ELR (cell line): ENCODE results near the gene CNIH3.
"Not testable (repeated sequence)": the region's sequence is repeated elsewhere in the genome, so short reads cannot be mapped to it uniquely, and the experiment has no call there.

Experiments used
- DNase-seq: peaks from one replicate; pipeline ENCODE4 v3.0.0-alpha.2; 2015; ENCODE audit warnings: low read depth

Gene CNIH3

DNA sequence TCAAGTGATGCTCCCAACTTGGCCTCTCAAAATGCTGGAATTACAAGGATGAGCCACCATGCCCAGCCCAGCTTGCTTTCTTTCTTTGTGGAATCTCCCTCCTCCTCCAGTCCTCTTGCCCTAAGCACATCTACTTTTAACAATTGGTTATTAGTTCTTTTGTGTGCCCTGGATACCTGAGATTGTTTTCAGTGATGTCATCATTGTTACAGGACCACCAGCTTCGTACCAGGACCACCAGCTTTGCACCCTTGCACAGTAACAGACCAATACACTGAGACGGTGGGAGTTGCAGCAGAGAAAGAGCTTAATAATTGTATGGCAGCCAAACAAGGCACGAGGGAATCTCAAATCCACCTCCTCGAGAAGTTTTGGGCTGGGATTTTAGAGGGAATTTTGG is 71.3 kb downstream of the CNIH3 start:
- no peak for DNase-seq

DNA sequence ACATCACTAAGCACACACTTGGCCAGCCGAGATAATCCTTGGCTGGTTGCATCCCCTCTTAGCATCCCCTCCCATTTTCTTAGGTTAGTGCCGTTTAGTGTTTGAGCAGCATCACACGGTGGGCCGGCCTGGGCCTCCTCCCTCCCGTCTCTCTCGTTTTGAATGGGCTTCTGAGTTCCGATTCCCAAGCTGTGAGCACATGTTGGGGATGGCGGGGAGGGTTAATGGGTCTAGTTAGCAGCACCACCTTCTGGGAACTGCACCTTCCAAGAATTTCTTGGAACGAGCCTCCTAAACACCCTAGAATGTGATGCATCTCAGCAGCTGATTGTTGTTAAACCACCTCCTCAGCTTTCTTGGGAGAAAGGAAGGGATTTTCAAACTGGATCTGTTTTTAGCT is 73.3 kb downstream of the CNIH3 start:
- no peak for DNase-seq

DNA sequence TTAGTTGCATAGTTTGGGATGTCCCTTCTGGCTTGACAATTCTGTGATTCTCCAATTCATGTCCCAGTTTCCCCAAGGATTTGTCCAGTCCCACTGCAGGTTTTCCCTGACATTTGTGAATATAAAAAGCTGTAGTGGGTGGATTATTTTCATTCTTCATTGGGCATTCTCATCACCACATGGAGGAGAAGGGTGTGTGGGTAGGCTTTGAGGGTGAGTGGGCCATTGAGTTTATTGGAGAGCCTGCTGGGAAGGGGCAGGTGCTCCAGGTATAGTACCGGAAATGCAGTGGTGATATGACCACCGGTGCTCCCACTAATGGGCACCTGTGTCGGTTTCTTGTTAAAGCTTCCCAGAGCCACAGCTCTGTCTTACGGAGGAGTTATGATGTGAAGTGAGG is 74.5 kb downstream of the CNIH3 start:
- DNase-seq, result no peak

DNA sequence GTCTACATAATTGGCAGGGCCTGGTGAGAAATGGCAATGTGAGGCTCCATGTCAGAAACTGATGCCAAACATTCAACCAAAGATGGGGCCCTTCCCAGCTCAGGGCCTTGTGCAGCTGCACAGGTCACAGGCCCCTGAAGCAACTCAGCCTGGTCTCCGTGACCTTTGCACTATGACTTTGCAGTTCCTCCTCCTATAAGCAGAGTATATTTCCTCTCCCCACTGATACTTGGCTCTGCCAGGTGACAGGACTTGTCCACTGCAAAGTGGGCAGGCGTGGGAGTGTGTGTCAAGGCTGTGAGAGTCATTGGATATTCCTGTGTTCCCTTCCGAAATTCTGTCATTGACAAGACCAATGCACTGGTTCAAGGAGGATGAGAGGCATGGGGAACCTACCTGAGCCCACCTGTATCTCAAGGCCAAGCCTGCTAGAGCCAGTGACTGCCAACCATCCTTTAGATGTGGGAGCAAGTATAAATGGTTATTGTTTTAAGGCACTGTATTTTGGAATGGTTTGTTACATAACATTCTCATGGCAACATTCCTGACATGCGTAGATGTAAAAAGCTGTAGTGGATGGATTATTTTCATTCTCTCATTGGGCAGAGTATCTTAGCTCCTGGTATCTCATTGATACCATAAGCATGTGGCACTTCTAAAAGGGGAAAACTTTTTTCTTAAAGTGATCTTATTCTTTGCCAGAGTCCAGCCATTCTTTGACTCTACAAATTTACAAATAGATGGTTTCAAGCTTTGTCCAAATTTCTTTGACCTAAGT is 75.2 kb downstream of the CNIH3 start:
- DNase-seq, result no peak

DNA sequence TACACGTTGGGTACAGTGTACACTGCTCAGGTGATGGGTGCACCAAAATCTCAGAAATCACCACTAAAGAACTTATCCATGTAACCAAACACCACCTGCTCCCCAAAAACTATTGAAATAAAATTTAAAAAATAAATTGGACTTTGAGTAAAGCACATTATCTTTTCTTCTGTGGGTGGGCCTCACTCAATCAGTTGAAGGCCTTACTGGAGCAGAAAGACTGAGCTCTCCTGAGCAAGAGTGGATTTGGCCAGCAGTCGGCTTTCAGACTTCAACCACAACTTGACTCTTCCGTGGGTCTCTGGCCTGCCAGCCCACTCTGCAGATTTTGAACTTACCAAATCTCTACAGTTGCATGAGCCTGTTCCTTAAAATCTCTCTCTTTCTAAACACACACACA is 78.9 kb downstream of the CNIH3 start:
- DNase-seq, result no peak

DNA sequence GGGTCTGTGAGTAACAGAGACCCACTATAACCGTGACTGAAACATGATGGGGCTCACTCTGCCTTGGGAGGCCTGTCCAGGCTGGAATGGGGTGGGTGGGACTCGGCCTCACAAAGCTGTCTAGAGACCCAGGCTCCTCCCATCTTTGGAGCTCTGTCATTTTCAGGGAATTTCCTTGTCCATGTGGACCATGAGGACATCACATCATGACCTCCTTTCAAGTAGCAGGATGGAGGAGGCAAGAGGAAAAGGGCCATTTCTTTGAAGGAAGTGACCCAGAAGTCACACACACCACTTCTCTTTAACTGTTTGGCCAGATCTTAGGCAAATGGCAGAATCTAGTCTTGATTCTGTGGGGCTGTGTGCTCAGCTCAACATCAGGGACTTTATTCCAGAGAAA is 79.9 kb downstream of the CNIH3 start:
- DNase-seq, result no peak

DNA sequence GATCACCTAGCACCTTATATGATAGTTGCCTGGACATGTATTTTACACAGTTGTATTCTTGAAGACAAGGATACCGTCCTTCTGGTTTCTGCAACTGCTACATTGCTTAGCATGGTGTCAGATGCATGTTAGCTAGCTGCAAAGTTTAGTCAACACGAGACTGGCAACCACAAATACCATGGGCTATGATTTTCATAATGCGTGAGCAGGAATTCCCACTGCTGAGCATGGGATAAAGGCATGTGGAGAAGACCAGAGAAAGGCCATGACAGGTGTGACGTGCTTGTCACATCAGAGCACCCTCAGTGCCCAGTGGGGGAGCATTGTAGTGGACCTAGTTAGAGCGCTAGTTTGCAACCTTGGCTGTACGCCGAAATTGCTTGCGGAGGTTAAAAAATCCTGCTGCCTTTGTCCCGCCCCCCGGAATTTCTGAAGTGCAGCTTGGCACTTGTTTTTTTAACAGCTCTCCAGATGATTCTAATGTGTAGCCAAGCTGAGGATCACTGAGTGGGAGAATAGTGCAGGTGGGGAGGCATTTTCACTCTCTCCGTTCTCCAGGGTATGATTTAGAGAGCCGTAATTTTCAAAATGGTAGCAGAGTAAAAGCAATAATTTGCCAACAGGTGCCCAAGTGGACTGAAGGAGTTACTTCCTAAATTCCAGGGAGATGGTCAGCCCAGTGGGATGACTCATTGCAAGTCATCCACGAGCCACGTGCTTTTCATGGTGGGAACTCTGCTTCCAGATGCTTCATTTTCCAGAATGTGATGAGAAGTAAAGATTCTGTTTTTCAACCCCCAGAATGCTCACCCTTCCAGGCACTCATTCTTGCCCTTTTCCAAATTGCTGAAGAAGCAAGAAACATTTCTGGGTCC is 81.0 kb downstream of the CNIH3 start:
- peak; percentile 79 for DNase-seq

DNA sequence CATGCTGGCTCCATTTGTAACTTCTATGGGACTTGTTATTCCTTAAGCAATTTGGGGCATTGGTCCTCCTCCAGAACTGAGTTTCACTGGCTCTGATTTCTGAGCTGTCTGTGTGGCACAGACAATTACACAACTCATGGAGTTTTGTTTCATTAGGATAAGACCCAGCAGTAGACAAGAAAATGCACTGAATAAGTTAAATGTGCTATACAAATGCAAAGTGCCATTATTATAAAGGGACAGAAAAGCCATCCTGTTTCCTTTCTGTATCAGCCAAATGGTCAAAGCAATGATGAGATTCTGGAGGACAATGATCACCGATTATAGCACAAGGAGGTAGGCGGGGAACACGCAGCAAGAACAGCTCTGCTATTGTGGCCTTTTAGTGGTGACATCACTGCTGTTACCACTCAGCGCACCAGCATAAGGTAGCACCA is 81.9 kb downstream of the CNIH3 start:
- DNase-seq, result no peak

DNA sequence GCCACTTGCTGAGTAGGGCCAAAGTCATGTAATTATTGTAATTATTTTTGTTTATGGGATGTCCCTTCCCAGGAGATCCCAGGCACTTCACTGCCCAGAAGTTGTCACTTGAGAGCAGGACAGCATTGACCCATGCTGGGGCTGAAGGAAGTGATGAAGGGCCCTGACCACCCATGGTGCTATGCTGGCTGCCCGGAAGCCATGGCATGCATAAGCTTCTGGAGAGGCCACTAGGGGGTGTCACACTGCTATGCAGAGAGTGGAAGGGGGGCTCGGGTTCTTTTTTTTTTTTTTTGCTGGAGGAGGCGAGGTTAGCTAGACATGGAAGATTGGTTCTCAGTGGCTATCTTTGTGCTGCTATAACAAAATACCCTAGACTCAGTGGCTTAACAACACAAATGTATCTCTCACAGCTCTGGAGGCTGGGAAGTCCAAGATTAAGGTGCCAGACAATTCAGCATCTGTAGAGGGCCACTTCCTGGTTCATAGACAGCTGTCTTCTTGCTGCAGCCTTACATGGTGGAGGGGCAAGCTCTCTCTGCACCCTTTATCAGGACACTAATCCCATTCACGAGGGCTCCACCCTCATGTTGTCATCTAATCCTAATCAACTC is 84.9 kb downstream of the CNIH3 start:
- peak; percentile 61 for DNase-seq

DNA sequence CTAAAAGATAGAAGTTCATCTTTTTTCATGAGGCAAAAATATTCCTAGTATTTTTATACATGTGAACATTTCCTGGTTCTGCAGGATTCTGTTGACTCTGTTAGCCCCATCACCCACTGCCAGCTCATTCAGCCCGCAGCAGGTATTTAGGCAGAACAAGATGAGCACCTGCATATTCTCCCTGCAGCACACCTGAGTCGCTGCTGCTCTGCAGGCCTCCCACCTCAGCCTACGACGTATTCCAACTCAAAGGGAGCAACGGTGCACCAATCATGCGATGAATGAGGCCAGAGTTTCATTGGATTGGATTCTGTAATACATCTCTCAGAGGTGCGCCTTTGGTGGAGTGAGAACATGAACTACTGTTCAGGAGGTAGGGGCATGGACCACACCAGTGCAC is 87.6 kb downstream of the CNIH3 start:
- no peak for DNase-seq

DNA sequence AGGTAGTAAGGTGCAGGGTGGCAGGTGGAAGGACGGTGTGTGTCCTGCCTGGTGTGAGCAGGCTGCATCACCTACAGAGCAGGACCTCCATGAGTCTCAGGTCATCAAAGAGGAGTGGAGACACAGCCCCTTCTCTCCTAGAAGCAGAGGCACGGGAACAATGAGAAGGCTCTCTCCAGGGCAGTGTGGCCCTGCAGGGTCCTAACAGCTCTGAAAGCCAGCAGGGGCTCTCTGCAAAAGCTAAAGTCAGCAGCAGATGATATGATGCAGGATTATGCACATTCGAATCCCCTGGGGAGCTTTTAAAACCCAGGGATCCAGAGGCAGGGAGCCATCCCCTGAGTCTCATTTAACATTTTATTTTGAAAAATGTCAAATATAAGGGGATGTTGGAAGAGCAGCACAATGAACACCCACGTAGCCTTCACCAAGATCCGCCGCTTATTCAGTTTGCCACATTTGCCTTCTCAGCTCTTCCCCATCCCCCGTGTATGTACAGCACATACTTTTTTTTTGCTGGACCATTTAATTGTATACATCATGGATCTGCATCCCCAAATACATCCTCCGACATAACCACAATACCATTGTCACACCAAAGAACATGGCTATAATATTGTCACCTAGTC is 88.1 kb downstream of the CNIH3 start:
- no peak for DNase-seq

DNA sequence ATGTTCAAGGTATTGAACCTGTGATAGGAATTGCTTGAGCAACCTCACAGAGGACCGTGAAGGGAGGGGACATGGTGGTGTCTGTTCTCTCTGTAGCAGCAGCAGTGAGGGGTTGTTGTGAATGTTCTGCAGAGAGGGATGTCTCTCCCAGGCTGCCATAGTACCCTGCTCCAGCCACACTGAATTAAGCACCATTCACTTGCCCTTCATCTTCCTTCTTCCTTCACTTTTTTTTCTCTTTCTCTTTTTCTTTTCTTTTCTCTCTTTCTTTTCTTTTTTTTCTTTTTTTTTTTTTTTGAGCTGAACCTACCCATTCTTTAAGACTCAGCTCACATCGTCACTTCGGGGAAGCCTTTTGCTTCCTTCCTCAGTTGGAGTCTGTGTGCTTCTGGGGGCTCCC is 89.5 kb downstream of the CNIH3 start:
- no peak for DNase-seq

DNA sequence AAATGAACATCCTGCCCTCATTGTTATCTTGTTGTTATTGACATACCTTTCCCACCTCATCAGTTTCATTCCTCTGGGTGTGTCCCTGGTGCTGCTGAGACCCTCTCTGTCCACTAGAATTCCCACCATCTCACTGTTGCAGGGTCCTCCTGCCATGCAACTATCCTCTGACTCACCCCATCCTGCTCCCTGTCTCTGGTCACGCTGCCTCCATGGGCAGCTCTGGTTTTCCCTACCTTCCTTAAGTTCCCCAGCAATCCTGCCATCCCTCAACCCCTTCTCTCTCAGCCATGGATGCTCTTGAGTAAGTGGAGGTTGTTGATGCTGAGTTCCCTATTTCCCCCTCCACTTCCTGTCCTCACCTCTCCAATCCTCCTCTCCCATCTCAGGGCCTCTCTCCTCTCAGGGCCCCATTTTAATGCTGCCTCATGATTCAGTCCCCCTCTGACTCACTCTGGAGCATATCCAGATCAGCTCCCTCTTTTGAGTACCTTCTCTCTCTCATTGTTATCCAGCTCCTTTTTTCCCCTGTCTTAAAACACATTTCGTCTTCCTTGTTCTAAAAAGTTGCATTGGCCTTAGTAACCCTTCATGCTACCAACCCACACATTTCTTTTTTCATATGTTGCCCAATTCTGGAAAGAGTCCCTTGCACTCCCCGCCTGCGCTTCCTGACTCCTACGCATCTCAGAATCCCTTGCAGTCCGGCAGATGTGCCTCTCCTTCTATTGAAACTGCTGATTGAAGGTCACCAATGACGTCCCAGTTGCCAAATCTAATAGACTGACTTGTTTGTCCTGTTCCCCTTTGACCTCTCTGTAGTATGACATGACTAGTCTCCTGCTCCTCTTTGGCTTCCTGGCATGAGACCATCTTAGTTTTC is 92.0 kb downstream of the CNIH3 start:
- peak; percentile 84 for DNase-seq

DNA sequence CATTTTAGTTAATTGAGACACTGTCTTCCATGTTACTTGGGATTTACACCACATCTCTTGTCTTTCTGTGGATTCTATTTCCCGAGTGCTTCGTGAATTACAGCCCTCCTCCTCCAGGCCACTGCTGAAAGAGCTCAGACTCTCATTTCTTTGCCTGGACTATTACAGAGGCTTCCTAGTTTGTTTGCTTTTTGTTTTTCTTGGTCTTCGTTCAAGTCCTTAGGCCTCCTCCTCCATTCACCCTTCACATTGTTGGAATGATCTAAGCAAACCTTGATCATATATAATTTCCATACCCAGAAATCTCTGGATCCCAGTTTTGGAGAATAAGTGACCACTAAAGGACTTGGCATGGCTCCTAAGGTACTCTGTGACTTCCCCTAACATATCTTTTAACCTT is 94.1 kb downstream of the CNIH3 start:
- DNase-seq, result no peak

DNA sequence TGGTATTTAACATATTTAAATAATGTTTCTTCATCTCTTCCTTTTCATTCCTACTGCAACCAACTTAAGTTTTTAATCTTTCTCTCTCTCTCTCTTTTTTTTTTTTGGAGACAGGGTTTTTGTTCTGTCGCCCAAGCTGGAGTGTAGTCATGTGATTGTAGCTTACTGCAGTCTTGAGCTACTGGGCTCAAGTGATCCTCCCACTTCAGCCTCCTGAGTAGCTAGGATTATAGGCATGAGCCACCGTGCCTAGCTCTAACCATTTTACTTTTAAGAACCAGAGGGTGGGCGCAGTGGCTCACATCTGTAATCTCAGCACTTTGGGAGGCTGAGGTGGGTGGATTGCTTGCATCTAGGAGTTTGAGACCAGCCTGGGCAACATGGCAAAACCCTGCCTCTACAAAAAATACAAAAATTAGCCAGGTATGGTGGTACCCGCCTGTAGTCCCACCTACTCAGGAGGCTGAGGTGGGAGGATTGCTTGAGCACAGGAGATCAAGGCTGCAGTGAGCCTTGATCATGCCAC is 95.2 kb downstream of the CNIH3 start:
- DNase-seq, result not testable (repeated sequence)

DNA sequence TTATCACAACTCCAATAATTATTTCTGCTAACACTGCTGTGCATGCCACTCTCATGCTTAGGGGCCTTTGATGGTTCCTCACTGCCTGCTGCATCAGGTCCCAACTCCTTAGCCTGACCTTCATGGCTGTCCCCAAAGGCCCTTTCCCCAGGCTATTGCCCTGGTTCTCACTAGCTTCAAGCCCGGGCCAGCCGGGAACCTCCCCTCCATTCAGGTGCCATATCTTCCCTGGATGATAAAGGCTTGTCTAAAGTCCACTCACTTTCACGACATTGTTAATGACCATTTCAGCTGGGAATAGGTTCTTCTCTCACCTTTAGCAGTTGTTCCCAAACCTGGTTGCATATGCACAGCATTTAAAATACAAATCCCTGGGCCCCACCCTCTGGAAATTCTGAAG is 95.8 kb downstream of the CNIH3 start:
- no peak for DNase-seq

DNA sequence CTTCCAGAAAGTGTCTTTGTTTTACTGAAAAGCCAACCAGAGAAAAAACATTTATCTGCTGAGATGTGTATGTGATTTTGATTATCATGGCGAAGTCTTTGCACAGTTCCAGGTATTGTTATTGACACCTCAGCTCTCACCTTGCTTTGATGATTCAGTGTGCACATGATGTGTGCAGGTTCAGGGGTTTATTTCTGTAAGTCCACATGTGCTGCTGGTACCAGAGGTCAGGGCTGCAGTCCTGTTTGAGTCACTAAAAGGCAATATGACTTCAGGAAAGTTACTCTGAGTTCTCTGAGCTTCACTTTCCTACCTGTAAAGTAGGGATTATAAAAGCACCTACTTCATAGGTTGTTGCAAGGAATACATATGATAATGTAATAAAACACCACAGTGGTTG is 97.1 kb downstream of the CNIH3 start:
- no peak for DNase-seq

DNA sequence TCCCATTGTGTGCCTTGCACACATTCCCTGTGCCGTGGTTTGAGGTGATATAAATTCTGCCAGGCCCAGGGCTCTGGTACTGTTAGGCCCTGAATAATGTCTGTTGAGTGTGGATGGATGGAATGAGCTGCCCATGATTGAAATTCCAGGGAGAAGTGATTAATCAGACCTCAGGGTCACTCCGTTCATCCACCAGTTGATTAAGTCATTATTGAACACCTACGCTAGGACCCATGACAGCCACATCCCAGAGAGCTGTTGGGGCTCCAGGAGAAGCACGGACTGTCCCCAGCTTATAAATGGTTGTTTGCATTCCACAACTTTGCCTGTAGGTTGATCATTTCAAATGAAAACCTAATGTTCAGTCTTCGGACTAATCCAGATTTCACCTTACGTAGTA is 98.4 kb downstream of the CNIH3 start:
- no peak for DNase-seq

DNA sequence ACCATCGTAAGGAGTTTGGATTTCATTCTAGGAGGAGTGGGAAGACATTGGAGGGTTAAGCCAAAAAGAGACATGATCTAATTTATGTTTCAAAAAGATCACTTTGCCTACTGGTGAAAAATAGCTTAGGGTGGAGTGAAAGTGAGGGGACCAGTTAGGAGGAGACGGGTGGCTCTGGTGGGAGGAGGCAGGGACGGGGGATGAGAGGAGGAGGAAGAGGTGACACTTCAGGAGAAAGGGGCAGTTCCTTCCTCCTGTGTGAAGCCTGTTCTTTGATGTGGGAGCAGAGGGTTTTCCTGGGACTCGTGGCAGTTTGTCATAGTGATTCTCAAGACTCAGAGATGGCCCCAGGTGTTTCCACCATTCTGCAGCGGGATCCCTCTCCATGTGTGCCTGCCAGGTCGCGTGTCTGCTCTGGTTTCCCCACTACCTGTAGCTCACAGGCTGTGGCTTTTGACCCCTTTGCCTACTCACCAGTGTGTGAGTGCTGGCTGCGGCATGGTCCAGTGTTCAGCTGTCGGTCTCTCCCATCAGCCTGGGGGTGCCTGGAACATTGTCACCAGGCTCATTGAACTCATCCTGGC is 102.4 kb downstream of the CNIH3 start:
- DNase-seq, result no peak

DNA sequence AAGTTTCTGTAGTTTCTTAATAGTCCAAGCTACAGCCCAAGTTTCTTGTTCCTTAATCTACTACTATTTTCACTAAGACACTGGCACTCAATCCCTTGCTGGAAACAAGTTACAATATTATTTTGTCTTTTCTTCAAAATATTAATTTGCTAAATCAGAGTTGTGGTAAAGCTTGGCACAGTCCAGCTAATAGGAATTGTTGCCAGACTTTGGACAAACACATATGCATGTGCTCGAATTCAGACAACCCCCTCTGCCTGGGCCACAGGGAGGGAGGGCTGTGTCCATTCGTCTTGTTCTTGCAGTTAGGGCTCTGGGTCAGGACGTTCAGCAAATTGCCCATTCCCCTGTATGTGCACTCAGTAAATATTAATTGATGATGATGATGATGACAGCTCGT is 103.6 kb downstream of the CNIH3 start:
- DNase-seq, result no peak

DNA sequence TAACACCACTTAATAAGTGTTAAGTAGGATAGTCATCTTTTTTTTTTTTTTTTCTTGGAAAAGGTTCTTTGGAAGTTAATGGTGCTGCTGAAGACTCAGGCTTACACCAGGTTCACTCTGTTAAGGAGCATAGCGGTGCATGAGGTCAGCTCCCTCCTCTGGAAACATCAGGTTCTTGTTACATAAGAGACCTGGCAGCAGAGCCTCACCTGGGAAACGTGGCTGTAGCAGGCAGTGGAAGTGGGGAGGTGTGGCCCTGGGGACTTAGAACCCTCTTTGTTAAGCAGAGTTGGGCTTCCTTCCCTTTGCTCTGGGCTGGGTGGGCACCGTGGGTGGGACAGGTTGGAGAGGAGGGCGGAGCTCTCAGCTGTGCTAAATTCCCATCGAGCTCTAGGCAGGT is 104.1 kb downstream of the CNIH3 start:
- DNase-seq, result no peak
